ENCODE measurements around the gene LRRIQ1. TPM values are rescaled to one million over a fixed set of nuclear protein-coding genes. Genes with fewer than 3 reads are reported as not detected.

Gene LRRIQ1
- total RNA-seq, 1 donor from 2014 or later = 0.92 TPM

DNA sequence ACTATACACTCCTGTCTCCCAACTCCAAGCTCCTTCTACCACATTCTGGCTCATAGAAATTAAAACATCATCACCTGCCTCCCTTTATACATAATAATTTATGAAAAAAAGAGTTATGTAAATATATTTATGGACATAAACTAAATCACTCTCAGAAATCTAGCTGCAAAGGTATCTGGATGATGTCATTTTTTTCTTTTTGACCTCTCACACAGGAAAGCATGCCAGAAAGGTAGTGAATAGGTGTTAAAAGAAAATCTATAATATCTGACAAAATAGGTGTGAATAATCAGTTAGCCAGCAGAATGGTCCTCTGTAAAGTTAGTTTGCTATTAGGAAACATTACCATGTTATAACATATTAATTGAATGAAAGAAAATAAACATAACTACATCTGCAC, 7.7 kb downstream of the LRRIQ1 start:
- DNase-seq (ENCODE audit: low read depth) = no peak
- H3K4me3 ChIP-seq (ENCODE audit: low read depth, low read length) = no peak overlapping the region
- TF ChIP-seq, protein P1, sequence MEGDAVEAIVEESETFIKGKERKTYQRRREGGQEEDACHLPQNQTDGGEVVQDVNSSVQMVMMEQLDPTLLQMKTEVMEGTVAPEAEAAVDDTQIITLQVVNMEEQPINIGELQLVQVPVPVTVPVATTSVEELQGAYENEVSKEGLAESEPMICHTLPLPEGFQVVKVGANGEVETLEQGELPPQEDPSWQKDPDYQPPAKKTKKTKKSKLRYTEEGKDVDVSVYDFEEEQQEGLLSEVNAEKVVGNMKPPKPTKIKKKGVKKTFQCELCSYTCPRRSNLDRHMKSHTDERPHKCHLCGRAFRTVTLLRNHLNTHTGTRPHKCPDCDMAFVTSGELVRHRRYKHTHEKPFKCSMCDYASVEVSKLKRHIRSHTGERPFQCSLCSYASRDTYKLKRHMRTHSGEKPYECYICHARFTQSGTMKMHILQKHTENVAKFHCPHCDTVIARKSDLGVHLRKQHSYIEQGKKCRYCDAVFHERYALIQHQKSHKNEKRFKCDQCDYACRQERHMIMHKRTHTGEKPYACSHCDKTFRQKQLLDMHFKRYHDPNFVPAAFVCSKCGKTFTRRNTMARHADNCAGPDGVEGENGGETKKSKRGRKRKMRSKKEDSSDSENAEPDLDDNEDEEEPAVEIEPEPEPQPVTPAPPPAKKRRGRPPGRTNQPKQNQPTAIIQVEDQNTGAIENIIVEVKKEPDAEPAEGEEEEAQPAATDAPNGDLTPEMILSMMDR (conservative IDR thresholded peaks at IDR 0.05; ENCODE audit: low read depth, low read length) = no peak

DNA sequence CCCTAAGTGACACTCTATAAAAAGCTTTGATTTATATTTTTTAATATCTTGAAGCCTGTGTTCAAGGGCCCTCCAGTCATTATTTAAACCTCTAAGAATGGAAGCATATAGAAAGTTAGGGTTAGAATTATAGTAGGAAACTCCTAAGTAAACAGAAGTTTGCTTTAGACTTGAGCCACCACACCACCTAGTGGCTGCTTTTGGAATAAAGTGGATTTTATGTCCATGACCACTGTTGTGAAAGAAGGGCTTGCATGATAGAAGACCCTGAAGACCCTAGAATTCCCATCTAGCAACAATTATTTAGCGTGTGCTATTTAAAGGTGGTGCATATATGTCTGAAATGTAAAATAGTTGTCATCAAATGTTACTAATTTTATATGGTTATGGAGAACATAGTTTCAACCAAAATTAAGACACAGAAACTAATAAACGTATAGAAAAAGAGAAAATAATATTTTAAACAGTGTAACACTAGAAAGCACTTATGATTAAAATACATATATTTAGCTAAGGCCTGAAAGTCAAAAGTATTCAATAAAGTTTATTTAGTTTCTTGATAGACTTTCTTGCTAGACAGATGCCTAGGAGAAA, 21.3 kb downstream of the LRRIQ1 start:
- H3K4me3 ChIP-seq (ENCODE audit: low read depth, low read length) = no peak overlapping the region
- TF ChIP-seq, protein P1 (conservative IDR thresholded peaks at IDR 0.05; ENCODE audit: low read depth, low read length) = peak; percentile 82
- DNase-seq (ENCODE audit: low read depth) = peak; percentile 6

DNA sequence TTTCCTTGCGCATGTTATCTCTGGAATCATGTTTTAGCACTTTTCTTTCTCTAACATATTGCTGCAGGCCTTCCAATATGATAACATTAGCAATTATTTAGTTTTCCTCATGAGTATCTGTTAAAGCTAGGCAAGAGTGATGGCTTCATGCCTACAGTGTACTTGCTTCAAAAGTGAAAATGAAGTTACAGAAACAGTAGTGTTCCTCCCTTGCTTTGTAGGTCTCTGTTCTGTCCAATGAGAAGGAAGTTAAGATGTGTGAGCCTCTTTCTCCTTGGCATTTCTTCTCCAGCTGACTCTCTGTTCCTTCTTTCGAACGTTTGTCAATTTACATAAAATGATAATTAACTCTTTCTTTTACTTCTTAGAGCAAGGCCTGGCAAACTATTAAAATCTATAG, 22.2 kb downstream of the LRRIQ1 start:
- no peak overlapping the region for H3K4me3 ChIP-seq (ENCODE audit: low read depth, low read length)
- TF ChIP-seq, protein P1 (conservative IDR thresholded peaks at IDR 0.05; ENCODE audit: low read depth, low read length) = no peak
- no peak for DNase-seq (ENCODE audit: low read depth)

DNA sequence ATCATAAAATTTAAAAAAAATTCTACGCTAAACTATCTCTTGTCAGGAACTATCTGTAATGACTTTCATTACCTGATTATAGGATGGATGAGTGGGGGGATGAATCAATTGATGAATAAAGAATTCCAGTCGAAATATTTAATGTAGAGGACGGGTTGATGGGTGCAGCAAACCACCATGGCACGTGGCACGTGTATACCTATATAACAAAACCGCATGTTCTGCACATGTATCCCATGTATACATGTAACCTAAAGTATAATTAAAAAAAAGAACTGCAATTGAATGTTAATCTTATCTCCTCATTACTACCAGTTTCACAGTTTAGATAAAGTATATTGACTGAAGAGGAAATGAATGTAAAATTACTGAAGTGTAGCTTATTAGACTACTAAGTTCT, 23.4 kb downstream of the LRRIQ1 start:
- TF ChIP-seq, protein P1 (conservative IDR thresholded peaks at IDR 0.05; ENCODE audit: low read depth, low read length) = no peak
- no peak for DNase-seq (ENCODE audit: low read depth)
- no peak overlapping the region for H3K4me3 ChIP-seq (ENCODE audit: low read depth, low read length)

DNA sequence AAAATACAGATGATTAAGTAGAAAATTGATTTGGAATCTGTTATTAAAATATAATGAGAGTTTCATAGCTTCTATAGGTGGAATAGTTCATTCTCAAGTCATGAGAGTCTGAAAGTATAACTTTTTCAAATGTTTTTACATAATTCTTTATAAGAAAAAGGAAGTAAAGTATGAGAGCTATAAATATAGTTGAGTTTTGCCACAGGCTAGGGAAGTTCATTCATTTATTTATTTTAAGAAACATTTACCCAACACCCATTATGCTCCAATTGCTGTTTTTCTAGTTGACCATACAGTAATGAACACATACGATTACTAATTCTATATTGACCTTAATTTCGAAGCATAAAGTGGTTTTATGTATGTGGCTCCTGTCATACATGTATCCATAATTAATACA, 24.8 kb downstream of the LRRIQ1 start:
- no peak overlapping the region for H3K4me3 ChIP-seq (ENCODE audit: low read depth, low read length)
- no peak for DNase-seq (ENCODE audit: low read depth)
- TF ChIP-seq, protein P1 (conservative IDR thresholded peaks at IDR 0.05; ENCODE audit: low read depth, low read length) = no peak

DNA sequence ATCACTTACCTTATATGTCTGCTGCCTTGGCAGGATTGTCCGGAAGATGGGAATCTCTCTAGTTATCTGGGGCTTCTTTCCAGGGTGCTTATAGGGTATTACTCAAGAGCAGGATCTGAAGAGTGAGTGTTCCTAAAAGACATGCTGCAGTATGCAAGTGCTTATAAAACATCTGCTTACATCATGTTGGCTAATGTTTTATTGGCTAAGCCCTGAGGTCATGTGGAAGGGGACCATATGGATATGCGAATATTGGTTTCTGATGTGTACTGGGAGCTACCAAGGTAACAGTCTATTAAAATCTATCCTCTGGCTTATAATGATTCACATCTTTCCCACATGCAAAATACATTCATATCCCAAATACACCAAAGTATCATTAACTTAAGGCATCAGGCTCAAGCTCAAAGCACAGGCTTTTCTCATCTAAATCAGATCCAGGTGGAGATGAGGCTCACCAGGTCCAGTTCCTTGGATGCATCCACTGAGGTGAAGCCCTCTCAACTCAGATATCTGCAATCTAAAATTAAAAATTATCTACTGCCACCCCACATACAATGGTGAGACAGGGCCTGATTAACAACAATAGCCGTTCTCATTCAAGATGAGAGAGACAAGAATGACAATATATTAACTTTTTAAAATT, 29.8 kb downstream of the LRRIQ1 start:
- H3K4me3 ChIP-seq (ENCODE audit: low read depth, low read length) = no peak overlapping the region
- TF ChIP-seq, protein P1 (conservative IDR thresholded peaks at IDR 0.05; ENCODE audit: low read depth, low read length) = no peak
- no peak for DNase-seq (ENCODE audit: low read depth)

DNA sequence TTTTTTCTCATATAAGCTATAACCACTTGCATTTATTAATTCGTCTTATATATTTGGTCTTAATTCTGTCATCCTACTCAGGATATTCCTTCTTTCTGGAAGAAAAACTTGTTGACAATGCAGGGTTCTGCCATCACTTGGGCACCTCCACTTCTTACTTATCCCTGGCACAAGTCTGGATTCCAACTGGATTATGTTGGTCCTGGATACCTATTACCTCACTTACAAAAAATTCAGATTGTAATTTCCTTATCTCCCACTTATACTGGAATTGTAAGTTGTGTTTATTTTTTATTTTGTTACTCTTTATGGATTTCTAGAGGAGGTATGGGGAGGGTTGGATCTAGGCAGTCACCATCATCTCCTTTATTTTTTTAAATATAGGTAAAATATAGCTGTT, 36.7 kb downstream of the LRRIQ1 start:
- no peak for DNase-seq (ENCODE audit: low read depth)
- H3K4me3 ChIP-seq (ENCODE audit: low read depth, low read length) = no peak overlapping the region
- TF ChIP-seq, protein P1 (conservative IDR thresholded peaks at IDR 0.05; ENCODE audit: low read depth, low read length) = no peak

Measured in epithelial cell of proximal tubule (primary cell).